Uterus (tissue), 2 donors: ENCODE measurements around the gene MCM8.

ENCODE experiments used
- POLR2A ChIP-seq, 2 donors: fragments of 450-650 bp; IDR thresholded peaks; one replicate each; pipeline ENCODE4 v1.6.1; 2016; ENCODE audit warnings: antibody characterized with exemption in 2 of 2, mild to moderate bottlenecking in 1 of 2, moderate library complexity in 1 of 2
- TF ChIP-seq, protein P1 (sequence below), 4 experiments: fragments of 200-600 bp in 2 of 4; fragments of 450-650 bp in 2 of 4; sonication (generic) in 2 of 4; IDR thresholded peaks; one replicate each; pipeline ENCODE4 v1.5.1; 2016 to 2019; ENCODE audit warnings: antibody characterized with exemption in 4 of 4, mild to moderate bottlenecking in 2 of 4, moderate library complexity in 1 of 4

DNA sequence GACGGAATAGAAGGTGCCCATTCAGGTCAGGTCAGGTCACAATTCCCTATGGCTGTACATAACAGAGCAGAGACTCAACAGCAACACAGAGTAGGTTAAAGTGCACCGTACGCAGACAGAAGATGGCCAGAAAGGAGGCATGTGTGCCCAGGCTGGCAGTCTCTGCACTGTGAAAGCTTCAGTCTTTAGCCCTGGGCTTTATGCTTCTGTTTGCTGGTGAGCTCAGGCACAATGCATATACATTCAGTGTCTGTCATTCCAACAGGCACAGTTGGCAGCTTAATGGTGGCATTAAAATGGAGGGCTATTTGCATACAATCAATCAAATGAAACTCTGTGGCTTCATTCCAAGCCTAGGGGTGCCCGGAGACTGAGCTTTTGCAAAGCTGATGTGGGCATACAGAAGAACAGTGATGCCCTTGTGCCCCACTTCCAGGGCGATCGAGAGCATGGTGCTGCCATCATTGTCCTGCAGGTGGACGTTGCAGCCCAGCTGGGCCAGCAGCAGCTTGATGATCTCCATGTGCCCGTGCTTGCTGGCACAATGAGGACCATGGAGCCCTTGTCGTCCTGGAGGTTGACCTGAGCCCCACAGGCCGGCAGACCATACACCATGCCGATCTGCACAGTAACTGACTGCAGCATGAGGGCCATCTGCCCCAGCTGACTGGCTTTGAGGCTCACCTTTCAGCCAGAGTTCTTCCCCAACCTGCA, 22.5 kb upstream of the MCM8 start:
- no peak for TF ChIP-seq POLR2A (IDR thresholded peaks at IDR 0.05)
- TF ChIP-seq, protein P1, sequence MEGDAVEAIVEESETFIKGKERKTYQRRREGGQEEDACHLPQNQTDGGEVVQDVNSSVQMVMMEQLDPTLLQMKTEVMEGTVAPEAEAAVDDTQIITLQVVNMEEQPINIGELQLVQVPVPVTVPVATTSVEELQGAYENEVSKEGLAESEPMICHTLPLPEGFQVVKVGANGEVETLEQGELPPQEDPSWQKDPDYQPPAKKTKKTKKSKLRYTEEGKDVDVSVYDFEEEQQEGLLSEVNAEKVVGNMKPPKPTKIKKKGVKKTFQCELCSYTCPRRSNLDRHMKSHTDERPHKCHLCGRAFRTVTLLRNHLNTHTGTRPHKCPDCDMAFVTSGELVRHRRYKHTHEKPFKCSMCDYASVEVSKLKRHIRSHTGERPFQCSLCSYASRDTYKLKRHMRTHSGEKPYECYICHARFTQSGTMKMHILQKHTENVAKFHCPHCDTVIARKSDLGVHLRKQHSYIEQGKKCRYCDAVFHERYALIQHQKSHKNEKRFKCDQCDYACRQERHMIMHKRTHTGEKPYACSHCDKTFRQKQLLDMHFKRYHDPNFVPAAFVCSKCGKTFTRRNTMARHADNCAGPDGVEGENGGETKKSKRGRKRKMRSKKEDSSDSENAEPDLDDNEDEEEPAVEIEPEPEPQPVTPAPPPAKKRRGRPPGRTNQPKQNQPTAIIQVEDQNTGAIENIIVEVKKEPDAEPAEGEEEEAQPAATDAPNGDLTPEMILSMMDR (IDR thresholded peaks at IDR 0.05), result no peak
